AG09319 (cell line): ENCODE measurements around the gene SRSF2.
"Not testable (repeated sequence)": the region's sequence is repeated elsewhere in the genome, so short reads cannot be mapped to it uniquely, and the experiment has no call there.

Experiments
- DNase-seq: peaks from one replicate; pipeline ENCODE4 v3.0.0-alpha.2; 2010; ENCODE audit warnings: low read depth; ENCODE audit errors: extremely low read depth
- TF ChIP-seq, protein P1 (sequence below): IDR thresholded peaks from 2 replicates; pipeline ENCODE4 v1.5.1; 2011; ENCODE audit warnings: low read depth, mild to moderate bottlenecking, inconsistent platforms, low read length, moderate library complexity

The SRSF2 gene

DNA sequence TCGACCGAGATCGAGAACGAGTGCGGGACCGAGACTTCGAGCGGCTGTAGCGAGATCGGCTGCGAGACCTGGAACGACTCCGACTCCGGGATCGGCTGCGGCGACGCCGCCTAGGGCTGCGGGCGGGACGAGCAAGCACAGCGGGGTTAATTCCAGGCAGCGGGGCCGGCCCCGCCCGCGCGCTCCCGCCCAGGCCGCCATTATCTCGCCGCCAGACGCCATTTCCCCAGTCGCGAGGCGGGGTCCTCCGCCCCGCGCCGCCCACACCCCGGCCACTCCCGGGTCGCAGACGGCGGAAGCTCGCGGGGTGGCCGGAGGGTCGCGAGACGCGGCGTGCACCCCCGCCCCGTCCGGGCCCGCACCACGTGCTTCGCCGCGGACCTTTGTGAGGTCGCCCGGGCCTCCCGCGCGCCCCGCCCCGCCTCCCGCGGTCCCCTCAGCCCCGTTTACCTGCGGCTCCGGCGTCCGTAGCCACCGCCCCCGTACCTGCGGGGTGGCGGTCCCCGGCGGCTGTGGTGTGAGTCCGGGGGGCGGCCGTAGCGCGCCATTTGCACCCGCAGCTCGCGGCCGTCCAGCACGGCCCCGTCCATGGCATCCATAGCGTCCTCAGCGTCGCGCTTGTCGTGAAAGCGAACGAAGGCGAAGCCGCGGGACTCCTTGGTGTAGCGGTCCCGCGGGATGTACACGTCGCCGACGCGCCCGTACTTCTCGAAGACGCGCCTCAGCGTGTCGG lies 616 bp downstream of the SRSF2 start:
- TF ChIP-seq, protein P1, sequence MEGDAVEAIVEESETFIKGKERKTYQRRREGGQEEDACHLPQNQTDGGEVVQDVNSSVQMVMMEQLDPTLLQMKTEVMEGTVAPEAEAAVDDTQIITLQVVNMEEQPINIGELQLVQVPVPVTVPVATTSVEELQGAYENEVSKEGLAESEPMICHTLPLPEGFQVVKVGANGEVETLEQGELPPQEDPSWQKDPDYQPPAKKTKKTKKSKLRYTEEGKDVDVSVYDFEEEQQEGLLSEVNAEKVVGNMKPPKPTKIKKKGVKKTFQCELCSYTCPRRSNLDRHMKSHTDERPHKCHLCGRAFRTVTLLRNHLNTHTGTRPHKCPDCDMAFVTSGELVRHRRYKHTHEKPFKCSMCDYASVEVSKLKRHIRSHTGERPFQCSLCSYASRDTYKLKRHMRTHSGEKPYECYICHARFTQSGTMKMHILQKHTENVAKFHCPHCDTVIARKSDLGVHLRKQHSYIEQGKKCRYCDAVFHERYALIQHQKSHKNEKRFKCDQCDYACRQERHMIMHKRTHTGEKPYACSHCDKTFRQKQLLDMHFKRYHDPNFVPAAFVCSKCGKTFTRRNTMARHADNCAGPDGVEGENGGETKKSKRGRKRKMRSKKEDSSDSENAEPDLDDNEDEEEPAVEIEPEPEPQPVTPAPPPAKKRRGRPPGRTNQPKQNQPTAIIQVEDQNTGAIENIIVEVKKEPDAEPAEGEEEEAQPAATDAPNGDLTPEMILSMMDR, result peak; percentile 15
- peak; percentile 39 for DNase-seq

DNA sequence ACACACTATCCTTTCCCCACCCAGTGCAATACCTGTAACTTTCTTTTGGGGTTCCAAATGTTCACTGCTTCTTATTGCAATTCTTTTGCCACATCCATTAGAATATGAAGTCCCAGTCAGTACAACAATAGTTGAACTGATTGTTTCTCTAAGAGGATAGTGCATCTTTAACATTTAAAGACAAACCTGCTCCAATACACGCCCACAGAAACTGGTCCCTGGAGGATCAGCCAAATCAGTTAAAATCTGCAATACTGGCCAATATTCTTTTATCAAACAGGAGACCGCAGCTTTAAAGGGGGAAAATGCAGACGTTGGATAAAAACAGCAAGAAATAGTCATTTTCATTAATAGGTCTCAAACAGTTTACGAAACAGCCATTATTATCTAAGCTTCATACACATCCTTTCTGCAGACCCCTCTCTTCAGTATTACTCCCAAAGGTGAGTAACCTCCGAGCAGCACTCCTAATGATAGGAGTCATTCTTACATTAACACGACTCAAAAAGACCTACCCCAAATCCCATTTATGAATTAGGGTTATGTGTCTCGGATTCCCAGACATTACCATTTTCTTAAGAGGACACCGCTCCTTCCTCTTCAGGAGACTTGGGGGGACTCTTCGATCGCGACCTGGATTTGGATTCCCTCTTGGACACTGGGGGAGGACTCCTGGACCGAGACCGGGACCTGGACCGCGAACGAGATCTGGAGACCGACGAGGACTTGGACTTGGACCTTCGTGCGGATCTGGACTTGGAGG lies 1.4 kb downstream of the SRSF2 start:
- TF ChIP-seq, protein P1, result no peak

DNA sequence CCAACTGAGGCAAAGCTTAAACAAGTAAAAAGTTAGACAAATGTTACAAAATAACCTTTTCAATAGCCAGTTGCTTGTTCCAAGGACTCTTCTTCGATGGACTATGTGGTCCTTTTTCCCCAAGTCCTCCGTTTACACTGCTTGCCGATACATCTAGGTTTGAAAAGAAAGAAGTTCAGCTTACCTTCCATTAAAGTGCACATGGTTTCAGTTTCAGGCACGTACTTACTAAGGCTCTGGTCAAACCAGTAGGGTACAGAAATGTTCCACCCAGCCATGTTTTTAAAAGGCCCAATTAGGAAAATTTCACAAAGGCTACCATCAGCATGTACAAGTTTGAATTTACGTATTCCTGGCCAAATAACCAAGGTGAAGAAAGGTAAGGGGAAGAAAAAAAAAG lies 2.1 kb downstream of the SRSF2 start:
- DNase-seq, result no peak
- TF ChIP-seq, protein P1, result no peak

More for the DNA sequence above, 1.4 kb downstream of the SRSF2 start:
- no peak for DNase-seq

DNA sequence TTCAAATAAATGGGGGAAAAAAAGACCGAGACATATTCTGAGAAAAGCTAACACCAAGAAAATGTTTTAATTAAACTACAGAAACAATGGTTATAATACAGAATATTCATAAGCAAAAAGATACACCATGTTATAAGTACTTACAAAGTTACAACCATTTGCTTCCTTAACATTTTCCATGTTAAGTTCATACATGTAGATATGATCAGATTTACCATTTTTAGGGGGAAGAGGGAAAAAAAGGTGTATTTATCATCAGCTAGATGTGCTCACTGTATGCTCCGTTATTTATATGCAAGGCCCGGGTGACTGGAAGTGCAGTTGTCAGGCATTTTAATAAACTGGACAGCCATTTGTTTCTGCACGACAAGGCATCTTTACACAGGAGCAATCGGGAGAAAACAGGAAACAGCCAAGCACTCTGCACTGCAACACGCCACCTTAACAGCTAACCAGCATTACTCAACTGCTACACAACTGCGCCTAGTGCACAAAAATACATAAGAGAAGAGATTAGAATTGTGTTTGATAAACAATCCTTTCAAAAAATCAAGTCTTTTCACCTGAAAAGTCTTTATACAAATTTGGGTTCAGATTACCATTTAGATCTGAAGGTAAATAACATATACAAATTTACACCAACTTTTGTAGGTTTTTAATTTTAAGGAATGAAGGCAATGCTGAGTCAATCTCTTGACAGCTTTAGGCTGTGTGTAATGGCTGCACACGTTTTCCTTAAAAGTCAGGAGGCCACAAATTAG lies 2.9 kb downstream of the SRSF2 start:
- DNase-seq, result no peak
- TF ChIP-seq, protein P1, result no peak

DNA sequence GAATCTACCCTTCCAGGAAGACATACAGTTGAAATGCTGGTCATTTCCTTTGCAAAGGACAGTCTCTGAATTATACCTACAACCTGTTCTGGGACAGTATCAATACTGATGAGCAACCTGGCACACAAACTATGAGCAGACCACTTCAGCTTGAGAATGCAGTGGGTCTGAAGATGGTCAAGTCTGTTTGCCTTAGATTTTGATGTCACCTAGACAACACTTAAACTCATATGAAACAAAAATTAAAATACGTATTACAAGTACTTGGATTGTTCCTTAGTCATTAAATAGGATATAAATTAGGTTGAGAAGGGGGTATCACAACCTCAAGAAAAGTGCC lies 3.5 kb downstream of the SRSF2 start:
- DNase-seq, result no peak
- TF ChIP-seq, protein P1, result no peak

DNA sequence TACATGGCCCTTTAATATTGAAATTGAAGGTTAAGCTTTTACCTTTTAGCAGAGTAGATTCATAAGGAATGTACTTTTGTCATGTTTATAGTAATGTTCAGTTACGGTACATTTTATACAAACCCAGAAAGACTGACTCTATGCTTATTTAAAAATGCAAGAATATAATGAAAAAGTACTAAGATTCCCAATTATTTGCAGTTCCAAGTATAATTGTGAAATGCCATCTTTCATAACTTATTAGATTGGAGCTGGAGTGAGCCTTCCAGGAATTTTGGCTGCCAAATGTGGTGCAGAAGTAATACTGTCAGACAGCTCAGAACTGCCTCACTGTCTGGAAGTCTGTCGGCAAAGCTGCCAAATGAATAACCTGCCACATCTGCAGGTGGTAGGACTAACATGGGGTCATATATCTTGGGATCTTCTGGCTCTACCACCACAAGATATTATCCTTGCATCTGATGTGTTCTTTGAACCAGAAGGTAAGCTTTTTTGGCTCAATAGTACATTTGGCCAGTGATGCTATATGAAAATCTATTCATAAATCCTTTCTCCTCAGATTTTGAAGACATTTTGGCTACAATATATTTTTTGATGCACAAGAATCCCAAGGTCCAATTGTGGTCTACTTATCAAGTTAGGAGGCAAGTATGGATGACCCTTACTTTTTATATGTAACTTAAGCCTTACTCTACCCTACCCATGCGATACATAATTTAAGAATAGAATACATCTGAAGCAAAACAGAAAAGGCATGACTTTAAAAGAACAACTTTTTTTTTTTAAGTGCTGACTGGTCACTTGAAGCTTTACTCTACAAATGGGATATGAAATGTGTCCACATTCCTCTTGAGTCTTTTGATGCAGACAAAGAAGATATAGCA lies 4.2 kb downstream of the SRSF2 start:
- TF ChIP-seq, protein P1, result no peak
- DNase-seq, result no peak

DNA sequence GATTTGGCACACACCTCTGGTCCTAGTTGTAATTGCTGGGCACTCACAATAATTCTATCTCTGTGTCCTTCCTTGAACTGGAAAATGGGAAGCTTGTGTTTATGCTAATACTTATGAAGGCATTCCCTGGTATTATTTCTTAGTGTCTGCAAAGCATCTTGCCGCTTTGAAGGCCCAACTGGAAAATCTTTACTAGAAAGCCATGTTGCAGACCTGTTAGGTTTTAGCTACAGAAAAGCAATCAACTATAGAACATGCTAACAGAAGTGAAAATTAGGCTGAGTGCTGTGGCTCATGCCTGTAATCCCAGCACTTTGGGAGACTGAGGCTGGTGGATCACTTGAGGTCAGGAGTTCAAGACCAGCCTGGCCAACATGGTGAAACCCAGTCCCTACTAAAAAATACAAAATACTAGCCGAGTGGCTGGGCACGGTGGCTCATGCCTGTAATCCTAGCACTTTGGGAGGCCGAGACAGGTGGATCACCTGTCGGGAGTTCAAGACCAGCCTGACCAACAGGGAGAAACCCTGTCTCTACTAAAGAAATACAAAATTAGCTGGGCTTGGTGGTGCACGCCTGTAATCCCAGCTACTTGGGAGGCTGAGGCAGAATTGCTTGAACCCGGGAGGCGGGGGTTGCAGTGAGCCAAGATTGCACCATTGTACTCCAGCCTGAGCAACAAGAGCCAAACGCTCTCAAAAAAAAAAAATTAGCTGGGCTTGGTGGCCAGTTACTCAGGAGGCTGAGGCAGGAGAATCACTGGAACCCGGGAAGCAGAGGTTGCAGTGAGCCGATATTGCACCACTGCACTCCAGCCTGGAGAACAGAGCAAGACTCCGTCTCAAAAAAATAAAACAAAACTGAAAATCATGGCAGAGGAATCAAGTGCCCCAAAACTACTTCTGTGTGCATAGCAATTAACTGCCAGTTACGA lies 5.1 kb downstream of the SRSF2 start:
- not testable (repeated sequence) for DNase-seq
